ENCODE measurements around the gene HTD2.

- TF ChIP-seq NR3C1 (CRISPR knock-in tag; conservative IDR thresholded peaks at IDR 0.05; ENCODE audit: low read depth) (no peak), NFYB (CRISPR knock-in tag; conservative IDR thresholded peaks at IDR 0.05; ENCODE audit: low read depth) (no peak), ATF3 (CRISPR knock-in tag; conservative IDR thresholded peaks at IDR 0.05) (no peak)
These were observed 47.8 kb upstream of the HTD2 start for GRCh38 chr3:58258392-58259055.
